Esophagus muscularis mucosa (tissue), 4 donors: ENCODE results near the gene DUXB. TPM values are rescaled to one million over a fixed set of nuclear protein-coding genes. Genes with fewer than 3 reads are reported as not detected.

ENCODE experiments used
- DNase-seq: peaks from one replicate; pipeline ENCODE4 v3.0.0-alpha.2; 2017; ENCODE audit errors: extremely low spot score
- H3K27ac ChIP-seq, 4 donors: fragments of 200-600 bp; sonication (generic); replicated peaks in 1 of 4; 1 replicate in 3 of 4; 2 replicates in 1 of 4; pipeline ENCODE4 v1.5.1; 2016 to 2019; ENCODE audit warnings: mild to moderate bottlenecking in 1 of 4
- H3K27me3 ChIP-seq, 4 donors: fragments of 200-600 bp; sonication (generic); one replicate each; pipeline versions ENCODE4 v1.5.1 to v1.6.0; 2016 to 2019
- H3K36me3 ChIP-seq, 4 donors: fragments of 200-600 bp; sonication (generic); one replicate each; pipeline ENCODE4 v1.5.1; 2016 to 2019
- H3K4me1 ChIP-seq, 4 donors: fragments of 200-600 bp; sonication (generic); one replicate each; pipeline ENCODE4 v1.5.1; 2016 to 2019
- H3K4me3 ChIP-seq, 4 donors: fragments of 200-600 bp; sonication (generic); 1 replicate in 2 of 4; 2 replicates in 2 of 4; pipeline ENCODE4 v1.5.1; 2016 to 2019; ENCODE audit warnings: mild to moderate bottlenecking in 4 of 4, moderate library complexity in 1 of 4
- H3K9me3 ChIP-seq, 4 donors: fragments of 200-600 bp; sonication (generic); 1 replicate in 3 of 4; 2 replicates in 1 of 4; pipeline ENCODE4 v1.5.1; 2016 to 2019
- CTCF ChIP-seq, 3 experiments: fragments of 200-600 bp in 2 of 3; fragments of 450-650 bp in 1 of 3; sonication (generic) in 2 of 3; IDR thresholded peaks; one replicate each; pipeline ENCODE4 v1.5.1; 2017 to 2019; ENCODE audit warnings: antibody characterized with exemption in 3 of 3, mild to moderate bottlenecking in 2 of 3, moderate library complexity in 1 of 3
- EP300 ChIP-seq: sonication (generic); formaldehyde crosslinking; IDR thresholded peaks from one replicate; pipeline ENCODE4 v1.6.1; 2017; ENCODE audit warnings: antibody characterized with exemption
- POLR2A ChIP-seq: fragments of 450-650 bp; IDR thresholded peaks from one replicate; pipeline ENCODE4 v1.6.1; 2017; ENCODE audit warnings: antibody characterized with exemption, moderate library complexity, mild to moderate bottlenecking, low read depth
- POLR2AphosphoS5 ChIP-seq, 2 donors: sonication (generic); formaldehyde crosslinking; IDR thresholded peaks; one replicate each; pipeline ENCODE4 v1.6.1; 2017; ENCODE audit warnings: antibody characterized with exemption in 2 of 2
- WGBS: methylation state at CpG from one replicate; pipeline ENCODE4 v1.1.5; 2018; 5-methylcytosine and 5-hydroxymethylcytosine counted together
- intact Hi-C: fragments of 100-400 bp; cut with DNase I; formaldehyde crosslinking; loops from one replicate; pipeline ENCODE4 v1.15.1; 2023
- total RNA-seq, 4 donors: library from RNA; depleted of rRNA; stranded (reverse); fragments of >200 nt; gene quantifications; one replicate each; pipeline versions ENCODE4 v1.1.0 to v1.2.1, GENCODE V29; 2016

DUXB gene
- total RNA-seq, 4 donors from 2014 or later: not detected

GRCh38 chr16:75679366-75679765 lies 21.9 kb downstream of the DUXB start:
- no peaks in the 10 kb centered on the region for H3K9me3 ChIP-seq
- H3K4me1 ChIP-seq: no peaks in the 10 kb centered on the region
- no peak for DNase-seq
- no peak overlapping the region for H3K27ac ChIP-seq
- TF ChIP-seq CTCF (IDR thresholded peaks at IDR 0.05) (no peak), POLR2A (no peak), POLR2AphosphoS5 (IDR thresholded peaks at IDR 0.05) (no peak), EP300 (no peak)
- no peak overlapping the region for H3K4me3 ChIP-seq
- intact Hi-C loops: no loop called here
- H3K36me3 ChIP-seq: no peaks in the 10 kb centered on the region
- WGBS: 82% methylated on average over 5 of the region's 5 CpGs
- H3K27me3 ChIP-seq: no peaks in the 10 kb centered on the region

- H3K27me3 ChIP-seq: no peaks in the 10 kb centered on the region
- intact Hi-C loops: no loop called here
- H3K4me3 ChIP-seq: no peak within 1 kb of the TSS
- no peaks in the 10 kb centered on the region for H3K36me3 ChIP-seq
- no peak within 1 kb of the TSS for H3K27ac ChIP-seq
- no peaks in the 10 kb centered on the region for H3K4me1 ChIP-seq
- TF ChIP-seq POLR2AphosphoS5 (IDR thresholded peaks at IDR 0.05): no peak
- no peak for TF ChIP-seq POLR2A
- TF ChIP-seq EP300: no peak
- no peak for TF ChIP-seq CTCF (IDR thresholded peaks at IDR 0.05)
- DNase-seq: no peak
- WGBS: 91% methylated on average over 4 of the region's 4 CpGs
- H3K9me3 ChIP-seq: no peaks in the 10 kb centered on the region
Measured at GRCh38 chr16:75676909-75677308, 24.4 kb downstream of the DUXB start, which contains the start of gene CPHXL2. CPHXL2 (minus strand) TSS chr16:75677009; CDS start chr16:75676999, 10 bp downstream.

DNA sequence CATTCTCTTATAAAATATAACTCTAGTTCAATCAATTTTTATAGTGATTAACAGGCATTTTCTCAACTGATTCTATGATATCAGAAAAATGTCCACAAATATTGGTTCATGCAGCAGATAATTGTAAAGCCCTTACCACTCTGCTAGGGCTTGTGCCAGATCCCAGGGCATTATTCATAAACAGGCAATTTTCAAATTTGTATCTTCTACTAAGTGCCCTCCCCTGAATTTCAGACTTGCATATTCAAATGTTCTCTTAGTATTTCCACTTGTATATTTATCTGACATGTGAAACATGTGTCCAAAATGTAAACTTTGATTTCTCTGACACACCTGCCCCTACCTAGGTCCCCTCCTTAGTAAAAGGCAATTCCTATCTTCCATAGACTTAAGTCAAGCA lies 33.8 kb downstream of the DUXB start:
- TF ChIP-seq POLR2A: no peak
- no peak for TF ChIP-seq EP300
- no peak for TF ChIP-seq CTCF (IDR thresholded peaks at IDR 0.05)
- TF ChIP-seq POLR2AphosphoS5 (IDR thresholded peaks at IDR 0.05): no peak
- Histone ChIP-seq H3K27ac (no peak overlapping the region), H3K4me3 (no peak overlapping the region), H3K9me3 (no peaks in the 10 kb centered on the region), H3K27me3 (no peaks in the 10 kb centered on the region), H3K4me1 (no peaks in the 10 kb centered on the region), H3K36me3 (no peaks in the 10 kb centered on the region)
- intact Hi-C loops: no loop called here
- no peak for DNase-seq

DNA sequence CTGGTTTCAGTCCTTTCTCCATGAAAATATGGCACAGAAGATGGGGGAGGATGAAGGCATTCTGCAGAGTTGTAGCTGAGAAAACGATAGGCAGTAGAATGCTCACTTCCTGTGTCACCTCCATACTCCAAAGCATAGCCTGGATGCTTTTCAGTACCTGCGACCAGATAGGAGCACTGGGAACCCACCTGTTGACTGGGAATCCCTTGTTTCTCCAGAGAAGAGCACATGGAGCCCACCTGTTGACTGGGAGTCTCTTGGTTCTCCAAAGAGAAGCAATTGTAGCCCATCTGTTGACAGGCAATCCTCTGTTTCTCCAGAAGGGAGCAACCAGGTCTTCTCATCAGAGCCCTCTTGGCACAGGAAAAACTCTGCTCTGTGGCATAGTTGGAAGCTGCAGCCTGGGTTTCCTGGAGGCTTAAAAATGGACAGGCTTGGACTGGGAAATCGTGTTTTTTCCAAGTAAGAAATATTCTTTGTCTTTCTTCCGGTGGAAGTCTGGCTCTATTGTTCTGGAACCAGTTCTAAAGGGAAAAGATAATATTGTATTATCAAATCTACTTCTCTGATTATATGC lies 40.4 kb downstream of the DUXB start:
- intact Hi-C loops: no loop called here
- H3K27me3 ChIP-seq: no peaks in the 10 kb centered on the region
- TF ChIP-seq POLR2A (no peak), POLR2AphosphoS5 (IDR thresholded peaks at IDR 0.05) (no peak), EP300 (no peak)
- H3K27ac ChIP-seq: no peak overlapping the region
- DNase-seq: no peak
- 80% methylated on average over 4 of the region's 4 CpGs for WGBS
- H3K36me3 ChIP-seq: peaks cover 25 to 61% (median 45%) of the 10 kb centered on the region in 4 donors
- H3K4me1 ChIP-seq: peaks cover 0 to 13% (median 2%) of the 10 kb centered on the region in 4 donors
- no peaks in the 10 kb centered on the region for H3K9me3 ChIP-seq
- H3K4me3 ChIP-seq: no peak overlapping the region

DNA sequence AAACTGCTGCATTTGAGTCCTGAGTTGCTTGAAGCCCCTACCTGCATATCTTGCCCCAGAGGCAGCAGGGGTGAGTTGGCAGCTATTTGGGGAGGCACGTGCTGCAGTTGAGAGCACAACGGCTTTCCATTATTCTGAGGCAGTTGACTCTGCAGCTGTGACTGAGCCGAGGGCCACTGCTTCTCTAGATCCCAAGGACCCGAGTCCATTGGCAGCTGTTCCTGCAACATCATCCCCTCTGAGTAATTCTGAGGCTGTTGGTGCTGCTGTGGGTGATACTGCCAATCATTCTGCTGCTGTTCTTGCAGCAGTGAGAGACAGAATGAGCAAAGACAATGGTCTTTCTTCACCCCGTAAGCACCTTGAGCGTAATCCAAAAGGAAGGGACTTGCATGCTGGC lies 40.9 kb downstream of the DUXB start:
- Histone ChIP-seq H3K4me1 (peaks cover 0 to 13% (median 2%) of the 10 kb centered on the region in 4 donors), H3K9me3 (no peaks in the 10 kb centered on the region), H3K27ac (no peak overlapping the region), H3K36me3 (peaks cover 30 to 66% (median 50%) of the 10 kb centered on the region in 4 donors), H3K27me3 (no peaks in the 10 kb centered on the region), H3K4me3 (no peak overlapping the region)
- intact Hi-C loops: no loop called here
- TF ChIP-seq POLR2AphosphoS5 (IDR thresholded peaks at IDR 0.05): no peak
- 90% methylated on average over 6 of the region's 6 CpGs for WGBS
- no peak for DNase-seq

GRCh38 chr16:75658175-75658574 lies 43.1 kb downstream of the DUXB start:
- Histone ChIP-seq H3K4me1 (peaks cover 12 to 20% (median 18%) of the 10 kb centered on the region in 4 donors), H3K4me3 (no peak overlapping the region), H3K9me3 (no peaks in the 10 kb centered on the region), H3K36me3 (peaks cover 41 to 78% (median 62%) of the 10 kb centered on the region in 4 donors), H3K27ac (no peak overlapping the region), H3K27me3 (no peaks in the 10 kb centered on the region)
- TF ChIP-seq POLR2A: no peak
- no peak for TF ChIP-seq EP300
- no peak for TF ChIP-seq CTCF (IDR thresholded peaks at IDR 0.05)
- TF ChIP-seq POLR2AphosphoS5 (IDR thresholded peaks at IDR 0.05): no peak
- 84% methylated on average over 2 of the region's 2 CpGs for whole genome bisulfite sequencing
- intact Hi-C loops: no loop called here
- no peak for DNase-seq
